ENCODE measurements around the gene IPPK. TPM values are rescaled to one million over a fixed set of nuclear protein-coding genes. Genes with fewer than 3 reads are reported as not detected.

The IPPK gene
- total RNA-seq, 1 donor from 2014 or later, result 10.1 TPM

DNA sequence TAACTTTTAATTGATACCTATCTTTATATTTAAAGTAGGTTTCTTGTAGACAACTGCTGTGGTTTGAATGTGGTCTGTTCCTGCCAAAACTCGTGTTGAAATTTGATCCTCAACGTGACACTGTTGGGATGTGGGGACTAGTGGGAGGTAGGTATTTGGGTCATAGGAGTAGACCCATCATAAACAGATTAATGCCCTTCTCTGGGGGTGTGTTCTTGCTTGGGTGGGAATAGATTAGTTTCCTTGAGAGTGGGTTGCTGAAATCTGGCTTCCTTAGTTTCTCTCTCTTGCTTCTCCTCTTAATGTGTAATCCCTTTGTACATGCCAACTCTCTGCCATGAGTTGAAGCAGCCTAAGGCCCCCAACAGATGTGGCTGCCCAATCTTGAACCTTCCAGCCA, 34.6 kb upstream of the IPPK start:
- no peak overlapping the region for H3K4me3 Mint-ChIP-seq (ENCODE audit: unreplicated experiment)
- DNase-seq (ENCODE audit: low spot score), result no peak
- H3K36me3 Mint-ChIP-seq (ENCODE audit: low read depth, unreplicated experiment), result no peaks in the 10 kb centered on the region
- TF ChIP-seq, protein P1, sequence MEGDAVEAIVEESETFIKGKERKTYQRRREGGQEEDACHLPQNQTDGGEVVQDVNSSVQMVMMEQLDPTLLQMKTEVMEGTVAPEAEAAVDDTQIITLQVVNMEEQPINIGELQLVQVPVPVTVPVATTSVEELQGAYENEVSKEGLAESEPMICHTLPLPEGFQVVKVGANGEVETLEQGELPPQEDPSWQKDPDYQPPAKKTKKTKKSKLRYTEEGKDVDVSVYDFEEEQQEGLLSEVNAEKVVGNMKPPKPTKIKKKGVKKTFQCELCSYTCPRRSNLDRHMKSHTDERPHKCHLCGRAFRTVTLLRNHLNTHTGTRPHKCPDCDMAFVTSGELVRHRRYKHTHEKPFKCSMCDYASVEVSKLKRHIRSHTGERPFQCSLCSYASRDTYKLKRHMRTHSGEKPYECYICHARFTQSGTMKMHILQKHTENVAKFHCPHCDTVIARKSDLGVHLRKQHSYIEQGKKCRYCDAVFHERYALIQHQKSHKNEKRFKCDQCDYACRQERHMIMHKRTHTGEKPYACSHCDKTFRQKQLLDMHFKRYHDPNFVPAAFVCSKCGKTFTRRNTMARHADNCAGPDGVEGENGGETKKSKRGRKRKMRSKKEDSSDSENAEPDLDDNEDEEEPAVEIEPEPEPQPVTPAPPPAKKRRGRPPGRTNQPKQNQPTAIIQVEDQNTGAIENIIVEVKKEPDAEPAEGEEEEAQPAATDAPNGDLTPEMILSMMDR (IDR thresholded peaks at IDR 0.05; ENCODE audit: unreplicated experiment), result no peak
- no peak overlapping the region for H3K27ac Mint-ChIP-seq (ENCODE audit: unreplicated experiment)
- H3K9me3 Mint-ChIP-seq (ENCODE audit: unreplicated experiment), result no peaks in the 10 kb centered on the region
- no peaks in the 10 kb centered on the region for H3K4me1 Mint-ChIP-seq (ENCODE audit: unreplicated experiment)
- no peaks in the 10 kb centered on the region for H3K27me3 Mint-ChIP-seq (ENCODE audit: unreplicated experiment)

DNA sequence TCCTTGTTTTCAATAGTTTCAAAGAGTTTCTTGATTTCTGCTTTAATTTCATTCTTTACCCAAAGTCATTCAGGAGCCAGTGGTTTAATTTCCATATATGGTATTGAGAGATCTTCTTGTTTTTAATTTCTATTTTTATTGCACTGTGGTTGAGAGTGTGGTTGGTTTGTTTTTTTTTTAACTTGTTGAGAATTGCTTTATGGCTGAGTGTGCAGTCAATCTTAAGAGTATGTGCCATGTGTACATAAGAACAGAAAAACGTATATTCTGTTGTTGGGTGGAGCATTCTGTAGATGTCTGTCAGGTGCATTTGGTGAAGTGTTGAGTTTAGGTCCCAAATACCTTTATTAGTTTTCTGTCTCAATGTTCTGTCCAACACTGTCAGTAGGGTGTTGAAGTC, 26.7 kb upstream of the IPPK start:
- DNase-seq (ENCODE audit: low spot score), result no peak
- Mint-ChIP-seq H3K4me3 (ENCODE audit: unreplicated experiment) (no peak overlapping the region), H3K4me1 (ENCODE audit: unreplicated experiment) (no peaks in the 10 kb centered on the region), H3K27me3 (ENCODE audit: unreplicated experiment) (no peaks in the 10 kb centered on the region), H3K36me3 (ENCODE audit: low read depth, unreplicated experiment) (peaks cover 15% of the 10 kb centered on the region), H3K9me3 (ENCODE audit: unreplicated experiment) (no peaks in the 10 kb centered on the region), H3K27ac (ENCODE audit: unreplicated experiment) (no peak overlapping the region)
- TF ChIP-seq, protein P1 (IDR thresholded peaks at IDR 0.05; ENCODE audit: unreplicated experiment), result no peak

DNA sequence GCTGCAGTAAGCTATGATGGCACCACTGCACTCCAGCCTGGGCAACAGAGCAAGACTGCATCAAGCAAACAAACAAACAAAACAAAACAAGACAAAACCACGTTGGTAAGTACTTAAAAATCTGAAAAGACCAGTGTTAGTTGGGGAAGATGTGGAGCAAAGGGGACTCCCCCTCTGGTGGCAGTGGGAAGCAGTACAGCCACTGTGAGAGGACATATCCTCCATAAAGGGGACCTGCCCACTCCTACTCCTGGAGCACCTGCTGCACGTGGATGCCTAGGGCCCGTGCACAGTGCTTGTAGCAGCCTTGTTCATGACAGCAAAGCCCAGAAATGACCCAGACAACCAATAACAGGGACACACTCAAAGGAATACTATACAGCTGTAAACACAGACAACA, 17.0 kb upstream of the IPPK start:
- DNase-seq (ENCODE audit: low spot score), result no peak
- TF ChIP-seq, protein P1 (IDR thresholded peaks at IDR 0.05; ENCODE audit: unreplicated experiment), result peak; percentile 32
- peaks cover 1% of the 10 kb centered on the region for H3K27me3 Mint-ChIP-seq (ENCODE audit: unreplicated experiment)
- no peaks in the 10 kb centered on the region for H3K36me3 Mint-ChIP-seq (ENCODE audit: low read depth, unreplicated experiment)
- H3K4me1 Mint-ChIP-seq (ENCODE audit: unreplicated experiment), result peaks cover 2% of the 10 kb centered on the region
- no peak overlapping the region for H3K27ac Mint-ChIP-seq (ENCODE audit: unreplicated experiment)
- no peaks in the 10 kb centered on the region for H3K9me3 Mint-ChIP-seq (ENCODE audit: unreplicated experiment)
- H3K4me3 Mint-ChIP-seq (ENCODE audit: unreplicated experiment), result no peak overlapping the region

DNA sequence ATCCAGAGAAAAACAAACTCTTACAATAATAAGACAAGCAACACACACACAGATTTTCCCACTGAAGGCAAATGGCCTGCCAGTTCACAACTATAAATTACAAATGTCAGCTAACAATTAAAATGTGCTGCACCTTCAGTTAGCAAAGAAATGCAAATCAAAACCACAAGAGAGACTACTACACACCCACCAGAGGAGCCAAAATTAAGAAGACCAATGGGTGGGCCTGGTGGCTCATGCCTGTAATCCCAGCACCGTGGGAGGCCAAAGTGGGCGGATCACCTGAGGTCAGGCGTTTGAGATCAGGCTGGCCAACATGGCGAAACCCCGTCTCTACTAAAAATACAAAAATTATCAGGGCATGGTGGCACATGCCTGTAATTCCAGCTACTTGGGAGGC, 15.1 kb upstream of the IPPK start:
- TF ChIP-seq, protein P1 (IDR thresholded peaks at IDR 0.05; ENCODE audit: unreplicated experiment), result no peak
- H3K36me3 Mint-ChIP-seq (ENCODE audit: low read depth, unreplicated experiment), result no peaks in the 10 kb centered on the region
- DNase-seq (ENCODE audit: low spot score), result no peak
- H3K27ac Mint-ChIP-seq (ENCODE audit: unreplicated experiment), result no peak overlapping the region
- no peaks in the 10 kb centered on the region for H3K9me3 Mint-ChIP-seq (ENCODE audit: unreplicated experiment)
- H3K4me3 Mint-ChIP-seq (ENCODE audit: unreplicated experiment), result no peak overlapping the region
- H3K27me3 Mint-ChIP-seq (ENCODE audit: unreplicated experiment), result peaks cover 1% of the 10 kb centered on the region
- peaks cover 4% of the 10 kb centered on the region for H3K4me1 Mint-ChIP-seq (ENCODE audit: unreplicated experiment)

DNA sequence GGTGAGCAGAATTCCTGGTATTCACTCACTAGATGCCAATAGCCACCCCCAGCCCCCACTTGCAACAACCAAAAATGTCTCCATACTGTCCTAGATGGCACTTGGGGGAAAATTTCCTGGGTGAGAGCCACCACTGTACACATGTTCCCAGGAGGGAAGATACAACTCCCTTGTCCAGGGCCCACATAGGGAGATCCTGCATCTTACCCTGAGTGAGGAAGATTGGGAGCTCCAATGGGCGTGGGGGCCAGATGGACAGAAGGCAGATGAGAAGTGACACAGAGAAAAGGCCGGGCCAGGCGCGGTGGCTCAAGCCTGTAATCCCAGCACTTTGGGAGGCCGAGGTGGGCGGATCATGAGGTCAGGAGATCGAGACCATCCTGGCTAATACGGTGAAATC, 12.3 kb upstream of the IPPK start:
- TF ChIP-seq, protein P1 (IDR thresholded peaks at IDR 0.05; ENCODE audit: unreplicated experiment), result no peak
- H3K4me3 Mint-ChIP-seq (ENCODE audit: unreplicated experiment), result no peak overlapping the region
- no peak for DNase-seq (ENCODE audit: low spot score)
- H3K36me3 Mint-ChIP-seq (ENCODE audit: low read depth, unreplicated experiment), result no peaks in the 10 kb centered on the region
- H3K9me3 Mint-ChIP-seq (ENCODE audit: unreplicated experiment), result no peaks in the 10 kb centered on the region
- peaks cover 6% of the 10 kb centered on the region for H3K4me1 Mint-ChIP-seq (ENCODE audit: unreplicated experiment)
- H3K27ac Mint-ChIP-seq (ENCODE audit: unreplicated experiment), result no peak overlapping the region
- peaks cover 1% of the 10 kb centered on the region for H3K27me3 Mint-ChIP-seq (ENCODE audit: unreplicated experiment)

Measured in endothelial cell (in vitro differentiated cells).